SH-SY5Y (cell line): ENCODE data around the gene ACADSB.

Experiments used
- GATA2 ChIP-seq: IDR thresholded peaks from 2 replicates; pipeline ENCODE4 v1.6.1; 2011; ENCODE audit warnings: mild to moderate bottlenecking, low read depth, low read length
- GATA3 ChIP-seq: IDR thresholded peaks from 2 replicates; pipeline ENCODE4 v1.6.1; 2011; ENCODE audit warnings: low read depth, mild to moderate bottlenecking, low read length, moderate library complexity

DNA sequence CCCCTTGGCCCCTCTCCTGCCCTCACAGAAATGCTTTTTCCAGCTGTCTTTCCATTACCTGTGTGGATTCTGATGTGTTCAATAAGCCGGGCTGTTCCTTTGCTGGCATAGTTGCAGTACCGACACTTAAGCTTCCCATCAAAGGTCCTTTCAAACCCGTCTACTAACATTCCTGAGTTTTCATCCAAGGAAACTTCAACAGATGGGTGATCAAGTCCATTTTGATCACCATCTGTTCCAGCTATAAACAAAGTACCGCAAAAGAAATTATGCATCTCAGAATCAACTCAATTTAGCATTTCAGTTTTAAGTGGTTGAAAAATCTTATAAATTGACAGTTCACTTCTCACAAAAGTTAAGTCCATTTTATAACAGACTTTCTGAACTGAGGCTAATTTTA lies 12.9 kb upstream of the ACADSB start:
- TF ChIP-seq GATA2 (no peak), GATA3 (no peak)
